ENCODE data around the gene NLRP6.

DNA sequence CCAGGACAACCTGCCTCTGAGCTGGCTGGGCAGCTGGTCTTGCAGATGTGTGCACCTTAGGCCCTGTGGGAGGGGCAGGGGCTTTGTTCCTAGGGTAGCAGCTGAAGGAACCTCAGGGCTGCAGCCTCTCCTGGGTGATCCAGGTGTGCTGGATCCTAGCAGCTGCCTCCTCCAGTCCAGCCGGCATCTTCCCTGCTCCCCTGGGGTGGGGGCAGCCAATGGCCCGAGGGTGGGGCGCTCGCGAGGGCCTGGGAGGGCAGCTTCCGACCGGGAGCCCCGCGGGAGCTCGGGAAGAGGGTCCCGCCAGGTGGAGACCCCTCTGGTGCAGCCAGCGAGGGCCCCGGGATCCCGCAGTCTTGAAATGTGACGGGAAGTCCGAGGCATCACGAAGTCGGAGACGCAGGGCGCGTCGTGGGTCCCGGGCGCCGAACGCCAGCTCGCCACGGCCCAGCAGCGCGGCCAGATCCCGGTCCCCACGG, 37.3 kb downstream of the NLRP6 start:
- TF ChIP-seq CTCF (IDR thresholded peaks at IDR 0.05) (no peak), POLR2A (IDR thresholded peaks at IDR 0.05) (no peak)

All from esophagus squamous epithelium (tissue), 4 donors.